ENCODE data around the gene PHGDH. TPM values are rescaled to one million over a fixed set of nuclear protein-coding genes. Genes with fewer than 3 reads are reported as not detected.

Gene PHGDH
- total RNA-seq, 1 donor from 2014 or later, result 151 TPM

DNA sequence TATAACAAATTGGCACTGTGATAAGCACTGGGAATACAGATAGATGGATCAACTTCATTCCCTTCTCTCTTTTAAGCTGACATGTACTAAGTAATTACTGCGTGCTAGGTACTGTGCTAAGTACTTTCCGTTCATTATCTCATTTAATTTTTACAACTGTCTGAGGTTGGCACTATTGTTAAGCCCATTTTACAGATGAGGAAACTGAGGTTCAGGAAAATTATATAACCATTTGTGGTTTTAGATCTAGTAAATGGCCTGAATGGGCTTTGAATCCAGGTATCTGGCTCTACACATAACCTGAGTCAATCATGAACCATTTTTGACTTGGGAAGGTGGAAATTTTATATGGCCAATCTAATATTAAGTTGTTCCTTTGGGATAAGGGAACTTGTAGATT is 60.6 kb downstream of the PHGDH start:
- DNase-seq (ENCODE audit: low spot score in 2 of 2, unreplicated experiment in 2 of 2), result no peak
- H3K27ac Mint-ChIP-seq, result no peak overlapping the region
- TF ChIP-seq CTCF (IDR thresholded peaks at IDR 0.05; ENCODE audit: unreplicated experiment), result no peak
- H3K36me3 Mint-ChIP-seq, result no peaks in the 10 kb centered on the region
- H3K9me3 Mint-ChIP-seq, result no peaks in the 10 kb centered on the region
- no peak overlapping the region for H3K4me3 Mint-ChIP-seq
- H3K27me3 Mint-ChIP-seq (ENCODE audit: low read depth), result no peaks in the 10 kb centered on the region
- peaks cover 39% of the 10 kb centered on the region for H3K4me1 Mint-ChIP-seq

DNA sequence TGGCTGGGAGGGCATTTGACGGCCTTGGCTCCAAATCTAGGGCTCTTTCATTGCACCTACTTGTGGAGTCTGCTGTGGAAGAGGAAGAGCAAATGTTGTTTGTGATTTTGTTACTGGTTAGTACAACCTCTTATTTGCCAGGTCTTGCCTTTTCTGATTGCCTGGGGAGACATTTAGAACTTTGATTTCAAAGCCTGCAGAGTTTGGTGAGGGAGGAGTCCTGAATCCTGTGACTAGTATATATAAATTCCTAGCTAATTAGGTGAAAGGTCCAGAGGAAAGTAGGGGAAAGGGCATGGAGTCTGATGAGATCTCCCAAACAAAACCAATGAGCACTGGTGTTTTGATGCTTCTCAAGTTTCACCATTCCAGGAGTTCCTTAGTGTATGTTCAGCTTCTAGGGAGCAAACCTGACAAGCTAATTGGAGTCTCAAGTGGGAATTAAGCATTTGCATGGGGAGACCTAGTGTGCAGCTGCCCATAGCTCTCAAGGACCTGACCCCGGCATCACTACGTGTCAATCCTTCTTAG is 62.0 kb downstream of the PHGDH start:
- H3K9me3 Mint-ChIP-seq, result no peaks in the 10 kb centered on the region
- TF ChIP-seq CTCF (IDR thresholded peaks at IDR 0.05; ENCODE audit: unreplicated experiment), result no peak
- no peak overlapping the region for H3K4me3 Mint-ChIP-seq
- no peak for DNase-seq (ENCODE audit: low spot score in 2 of 2, unreplicated experiment in 2 of 2)
- peak overlapping the region; percentile 36 for H3K27ac Mint-ChIP-seq
- no peaks in the 10 kb centered on the region for H3K36me3 Mint-ChIP-seq
- no peaks in the 10 kb centered on the region for H3K27me3 Mint-ChIP-seq (ENCODE audit: low read depth)
- peaks cover 25% of the 10 kb centered on the region for H3K4me1 Mint-ChIP-seq

- H3K27ac Mint-ChIP-seq, result peak overlapping the region; percentile 15
- DNase-seq (ENCODE audit: low spot score in 2 of 2, unreplicated experiment in 2 of 2), result no peak
- H3K27me3 Mint-ChIP-seq (ENCODE audit: low read depth), result no peaks in the 10 kb centered on the region
- peaks cover 29% of the 10 kb centered on the region for H3K4me1 Mint-ChIP-seq
- no peaks in the 10 kb centered on the region for H3K9me3 Mint-ChIP-seq
- TF ChIP-seq CTCF (IDR thresholded peaks at IDR 0.05; ENCODE audit: unreplicated experiment), result no peak
- no peak overlapping the region for H3K4me3 Mint-ChIP-seq
- H3K36me3 Mint-ChIP-seq, result no peaks in the 10 kb centered on the region
Observed at GRCh38 chr1:119774746-119775490, 63.2 kb downstream of the PHGDH start.

- Mint-ChIP-seq H3K9me3 (no peaks in the 10 kb centered on the region), H3K27me3 (ENCODE audit: low read depth) (no peaks in the 10 kb centered on the region), H3K4me1 (peaks cover 48% of the 10 kb centered on the region), H3K36me3 (no peaks in the 10 kb centered on the region), H3K4me3 (no peak overlapping the region), H3K27ac (no peak overlapping the region)
- DNase-seq (ENCODE audit: low spot score in 2 of 2, unreplicated experiment in 2 of 2), result no peak
- no peak for TF ChIP-seq CTCF (IDR thresholded peaks at IDR 0.05; ENCODE audit: unreplicated experiment)
Observed at GRCh38 chr1:119778359-119778758, 66.6 kb downstream of the PHGDH start.

DNA sequence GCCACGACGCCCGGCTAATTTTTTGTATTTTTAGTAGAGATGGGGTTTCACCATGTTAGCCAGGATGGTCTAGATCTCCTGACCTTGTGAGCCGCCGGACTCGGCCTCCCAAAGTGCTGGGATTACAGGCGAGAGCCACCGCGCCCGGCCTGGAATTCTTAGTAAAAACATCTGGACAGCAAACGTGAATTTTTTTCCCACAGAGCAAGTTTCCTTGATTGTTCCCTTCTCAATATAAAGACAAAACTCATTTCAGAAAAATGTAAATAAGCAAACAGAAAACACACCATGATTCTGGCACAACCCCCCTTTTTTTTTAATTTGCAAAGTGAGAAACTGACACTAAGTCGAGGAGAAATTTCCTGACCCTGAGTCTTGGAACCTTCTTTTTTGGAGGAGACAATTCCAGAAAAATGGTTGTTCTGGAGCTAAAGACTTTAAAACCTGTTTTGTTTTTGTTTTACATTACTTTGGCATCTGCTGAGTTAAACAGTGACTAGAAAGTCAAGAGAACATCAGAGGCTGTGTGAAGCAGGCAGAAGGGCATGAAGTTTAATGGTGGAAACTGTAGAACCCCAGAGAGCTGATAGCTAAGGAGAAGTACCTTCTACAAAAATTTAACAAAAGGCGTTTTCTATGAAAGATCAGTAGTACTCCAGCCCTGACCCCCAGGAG is 67.3 kb downstream of the PHGDH start:
- Mint-ChIP-seq H3K36me3 (no peaks in the 10 kb centered on the region), H3K27ac (peak overlapping the region; percentile 71), H3K4me1 (peaks cover 48% of the 10 kb centered on the region), H3K27me3 (ENCODE audit: low read depth) (no peaks in the 10 kb centered on the region), H3K9me3 (no peaks in the 10 kb centered on the region), H3K4me3 (no peak overlapping the region)
- no peak for DNase-seq (ENCODE audit: low spot score in 2 of 2, unreplicated experiment in 2 of 2)
- TF ChIP-seq CTCF (IDR thresholded peaks at IDR 0.05; ENCODE audit: unreplicated experiment), result no peak
